KBM-7 (cell line): Measurements from ENCODE around the gene TNFRSF19.
"Not testable (repeated sequence)": the region's sequence is repeated elsewhere in the genome, so short reads cannot be mapped to it uniquely, and the experiment has no call there.

Source experiments
- DNase-seq: peaks from one replicate; pipeline ENCODE4 v3.0.0-alpha.2; 2015
- in situ Hi-C: fragments of 300-500 bp; cut with MboI; formaldehyde crosslinking; loops from 2 replicates; pipeline ENCODE4 v1.14.3; 2020; ENCODE audit warnings: low sequenced_read_pairs, low pct_unique_long_range_greater_than_20kb, mixed read lengths

Gene TNFRSF19

DNA sequence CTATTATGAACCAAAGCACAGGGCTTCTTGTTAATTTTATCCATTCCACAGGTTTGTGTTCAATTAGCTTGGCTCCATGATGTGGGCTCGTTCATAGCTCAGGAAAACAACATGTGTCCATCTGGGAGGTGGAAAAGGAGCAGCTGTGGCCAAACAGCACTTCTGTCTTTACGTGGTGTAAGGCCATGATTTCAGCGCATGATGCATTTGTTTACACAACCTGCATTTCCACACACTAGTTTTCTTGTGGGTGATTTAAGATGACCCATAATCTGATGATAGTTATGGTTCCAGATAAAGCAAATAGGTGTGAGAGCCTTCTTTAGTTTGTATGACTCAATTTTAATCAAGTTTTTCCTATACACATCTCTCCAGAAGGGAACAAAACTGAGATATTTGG lies 101.7 kb downstream of the TNFRSF19 start:
- no peak for DNase-seq
- in situ Hi-C loops, result no loop called here

GRCh38 chr13:23672616-23673015 lies 102.4 kb downstream of the TNFRSF19 start:
- DNase-seq, result no peak
- in situ Hi-C loops, result no loop called here

DNA sequence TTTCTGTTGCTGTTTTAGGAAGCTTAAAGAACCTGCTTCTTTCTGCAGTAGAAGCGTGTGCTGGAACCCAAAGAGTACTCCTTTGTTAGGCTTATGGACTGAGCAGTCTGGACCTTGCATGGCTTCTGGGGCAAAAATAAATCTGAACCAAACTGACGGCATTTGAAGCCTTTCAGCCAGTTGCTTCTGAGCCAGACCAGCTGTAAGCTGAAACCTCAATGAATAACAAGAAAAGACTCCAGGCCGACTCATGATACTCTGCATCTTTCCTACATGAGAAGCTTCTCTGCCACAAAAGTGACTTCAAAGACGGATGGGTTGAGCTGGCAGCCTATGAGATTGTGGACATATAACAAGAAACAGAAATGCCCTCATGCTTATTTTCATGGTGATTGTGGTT lies 103.1 kb downstream of the TNFRSF19 start:
- no peak for DNase-seq

GRCh38 chr13:23673867-23674605 lies 103.8 kb downstream of the TNFRSF19 start:
- no peak for DNase-seq
- in situ Hi-C loops, result no loop called here

More for the DNA sequence above, 103.1 kb downstream of the TNFRSF19 start:
- in situ Hi-C loops, result no loop called here

DNA sequence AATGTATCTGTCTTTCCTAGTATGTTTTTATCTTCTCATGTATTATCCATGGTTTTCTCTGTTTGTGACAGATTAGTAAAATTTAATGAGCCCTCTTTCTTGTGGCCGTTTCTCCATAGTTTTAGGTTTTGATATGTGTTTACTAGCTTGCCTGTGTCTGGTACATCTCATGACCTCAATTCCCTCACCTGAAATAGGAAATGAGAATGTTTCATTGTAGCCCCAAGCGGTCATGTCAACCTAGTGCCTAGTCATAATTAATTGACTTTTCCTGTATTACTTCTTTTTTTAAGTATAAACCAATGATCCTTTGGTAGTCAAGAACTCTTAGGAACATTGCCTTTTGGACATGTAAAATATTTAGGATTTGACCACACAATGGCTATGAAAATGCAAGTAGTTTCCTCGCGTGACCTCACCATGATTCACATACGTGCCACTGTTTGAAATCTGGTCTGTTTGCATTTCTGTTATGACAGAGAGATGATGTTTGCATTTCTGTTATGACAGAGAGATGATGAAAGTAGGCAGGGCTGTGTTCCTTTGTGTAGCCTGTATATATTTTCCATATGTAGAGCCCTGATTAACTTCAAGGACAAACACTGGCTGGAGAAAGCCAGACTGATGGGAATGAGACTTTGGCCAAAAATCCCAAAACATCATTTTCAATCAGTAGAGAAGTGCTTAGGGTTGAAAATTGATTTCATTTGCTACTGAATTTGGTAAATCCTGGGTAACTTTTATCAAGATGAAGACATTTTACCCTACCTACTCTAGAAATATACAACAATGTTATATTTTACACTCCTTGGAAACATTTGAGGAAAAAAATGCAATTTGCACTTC lies 104.8 kb downstream of the TNFRSF19 start:
- in situ Hi-C loops, result no loop called here
- DNase-seq, result no peak

DNA sequence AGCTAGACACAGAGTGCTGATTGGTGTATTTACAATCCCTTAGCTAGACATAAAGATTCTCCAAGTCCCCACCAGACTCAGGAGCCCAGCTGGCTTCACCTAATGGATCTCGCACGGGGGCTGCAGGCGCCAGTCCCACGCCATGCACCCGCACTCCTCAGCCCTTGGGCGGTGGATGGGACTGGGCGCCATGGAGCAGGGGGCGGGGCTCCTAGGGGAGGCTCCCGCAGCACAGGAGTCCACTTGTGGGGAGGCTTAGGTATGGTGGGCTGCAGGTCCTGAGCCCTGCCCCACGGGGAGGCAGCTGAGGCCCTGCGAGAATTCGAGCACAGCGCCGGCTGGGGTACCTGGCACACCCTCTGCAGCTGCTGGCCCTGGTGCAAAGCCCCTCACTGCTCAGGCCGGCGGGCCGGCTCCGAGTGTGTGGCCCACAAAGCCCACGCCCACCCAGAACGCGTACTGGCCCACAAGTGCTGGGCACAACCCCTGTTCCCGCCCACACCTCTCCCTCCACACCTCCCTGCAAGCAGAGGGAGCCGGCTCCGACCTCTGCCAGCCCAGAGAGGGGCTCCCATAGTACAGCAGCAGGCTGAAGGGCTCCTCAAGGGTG lies 107.6 kb downstream of the TNFRSF19 start:
- DNase-seq, in situ Hi-C loops: not testable (repeated sequence)

DNA sequence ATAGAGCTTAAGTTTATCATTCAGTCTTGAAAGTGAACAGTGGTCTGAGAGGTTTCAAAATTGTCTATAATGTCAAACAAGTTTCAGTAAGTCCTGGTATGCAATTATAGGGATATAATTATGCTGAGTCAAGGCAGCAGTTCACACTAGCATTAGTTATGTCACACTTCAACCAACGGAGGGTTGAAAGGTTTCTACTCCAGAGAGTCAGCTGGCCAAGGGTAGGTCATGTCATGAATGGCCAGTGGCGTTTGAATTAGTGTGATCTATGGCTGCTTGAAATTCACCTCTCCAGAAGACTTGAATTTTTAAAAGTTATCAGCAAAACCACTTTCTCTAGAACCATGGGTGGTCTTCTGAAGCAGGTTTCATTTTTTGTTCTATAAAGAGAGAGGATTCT lies 108.6 kb downstream of the TNFRSF19 start:
- in situ Hi-C loops, result no loop called here
- no peak for DNase-seq

- in situ Hi-C loops, result no loop called here
These were observed 109.0 kb downstream of the TNFRSF19 start for GRCh38 chr13:23679220-23679619.

DNA sequence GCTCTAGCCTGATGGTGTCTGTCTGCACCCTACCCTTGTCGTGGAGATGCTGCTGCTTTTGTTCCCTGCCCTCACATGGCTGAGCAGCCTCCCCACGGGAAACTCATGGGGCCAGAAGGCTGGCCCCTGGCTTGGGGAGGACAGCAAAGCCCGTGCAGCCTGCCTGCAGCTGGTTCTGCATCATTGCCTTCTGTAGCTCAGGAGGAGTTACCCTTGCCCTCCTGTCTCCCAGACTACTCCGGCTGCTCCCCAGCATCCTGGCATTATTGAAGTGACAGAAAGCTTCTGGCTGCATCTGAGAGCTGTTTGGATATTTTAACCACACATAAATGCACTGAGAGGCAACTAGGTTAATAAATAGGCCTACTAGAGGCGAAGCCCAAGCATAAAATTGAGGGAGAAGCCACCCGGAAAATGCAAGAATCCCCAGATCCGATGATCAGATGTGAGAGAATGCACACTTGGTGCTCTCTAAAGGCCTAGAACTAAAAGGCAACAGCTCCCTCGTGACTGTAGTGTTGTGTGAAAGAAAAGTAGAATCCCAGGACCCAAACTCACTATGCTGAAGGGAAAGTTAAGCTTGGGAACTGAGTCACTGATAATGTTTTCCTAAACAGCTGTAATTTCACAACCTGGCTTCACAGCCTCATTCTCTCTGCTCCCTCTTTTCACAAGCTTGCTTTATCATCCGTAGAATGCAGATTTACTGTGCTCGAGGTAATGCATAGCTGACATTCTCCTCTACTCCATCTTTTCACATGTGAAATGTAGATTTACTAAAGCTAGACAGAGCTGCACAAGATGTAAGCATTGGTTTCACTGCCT lies 110.8 kb downstream of the TNFRSF19 start:
- no peak for DNase-seq
- in situ Hi-C loops, result no loop called here

More at GRCh38 chr13:23679220-23679619, 109.0 kb downstream of the TNFRSF19 start:
- DNase-seq, result no peak

DNA sequence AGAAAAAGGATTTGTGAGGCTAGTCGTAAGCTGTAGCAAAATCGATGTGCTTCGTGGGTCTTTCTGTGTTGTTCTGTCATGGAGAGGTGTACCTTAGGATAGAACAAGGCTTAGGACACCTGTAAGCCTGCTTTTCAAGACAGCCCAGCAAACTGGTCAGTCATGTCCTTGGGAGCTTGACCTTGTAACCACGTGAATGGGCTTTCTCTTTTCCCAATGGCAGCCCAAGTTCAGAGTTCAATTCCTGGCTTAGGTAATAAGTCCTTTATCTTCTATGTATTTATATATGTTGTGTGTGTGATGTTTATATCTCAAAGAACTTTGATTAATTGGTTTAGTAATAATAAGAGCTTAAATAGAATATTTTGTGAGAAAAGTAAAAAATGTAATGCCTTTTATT lies 112.9 kb downstream of the TNFRSF19 start:
- DNase-seq, result no peak
- in situ Hi-C loops, result no loop called here

DNA sequence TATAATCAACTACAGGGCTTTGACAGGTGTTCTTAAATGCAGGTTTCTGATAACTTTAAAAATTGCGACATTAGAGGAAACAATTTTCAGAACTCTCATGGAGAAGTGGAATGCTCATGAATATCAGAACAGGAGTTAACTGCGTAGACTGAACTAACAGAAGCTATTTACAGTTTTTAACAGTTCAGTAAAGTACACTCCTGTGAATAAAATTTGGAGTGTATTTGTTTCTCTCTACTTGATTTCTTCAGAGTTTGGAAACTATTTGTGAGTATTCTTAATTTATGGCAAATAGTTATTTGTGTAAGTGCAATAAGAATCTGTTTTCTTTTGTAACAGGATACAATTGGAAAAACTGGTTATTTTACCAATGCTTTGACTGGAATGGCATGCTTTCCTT lies 114.4 kb downstream of the TNFRSF19 start:
- in situ Hi-C loops, result no loop called here
- no peak for DNase-seq

DNA sequence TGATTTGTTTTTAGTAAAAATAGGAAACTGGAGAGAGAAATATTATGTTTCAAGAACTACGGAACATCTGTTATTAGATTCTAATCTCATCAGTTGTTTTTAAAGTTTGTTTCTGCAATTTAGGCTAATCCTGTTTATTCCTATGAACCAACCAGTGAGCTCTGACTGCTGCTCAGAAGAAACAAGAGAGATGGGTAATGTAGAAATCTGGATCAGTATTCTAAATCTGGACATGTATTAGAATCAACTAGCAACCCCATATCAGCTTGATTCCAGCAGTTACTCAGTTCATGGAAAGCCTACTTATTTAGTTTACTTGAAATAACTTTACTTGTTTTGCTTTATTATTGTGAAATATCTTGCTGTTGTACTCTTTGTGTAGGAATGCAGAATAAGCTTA lies 115.2 kb downstream of the TNFRSF19 start:
- in situ Hi-C loops, result no loop called here
- DNase-seq, result no peak

- in situ Hi-C loops, result no loop called here
- DNase-seq, result no peak
These were observed 116.7 kb downstream of the TNFRSF19 start for GRCh38 chr13:23686948-23687347.

GRCh38 chr13:23687614-23688013 lies 117.4 kb downstream of the TNFRSF19 start:
- in situ Hi-C loops, result no loop called here
- DNase-seq, result no peak

DNA sequence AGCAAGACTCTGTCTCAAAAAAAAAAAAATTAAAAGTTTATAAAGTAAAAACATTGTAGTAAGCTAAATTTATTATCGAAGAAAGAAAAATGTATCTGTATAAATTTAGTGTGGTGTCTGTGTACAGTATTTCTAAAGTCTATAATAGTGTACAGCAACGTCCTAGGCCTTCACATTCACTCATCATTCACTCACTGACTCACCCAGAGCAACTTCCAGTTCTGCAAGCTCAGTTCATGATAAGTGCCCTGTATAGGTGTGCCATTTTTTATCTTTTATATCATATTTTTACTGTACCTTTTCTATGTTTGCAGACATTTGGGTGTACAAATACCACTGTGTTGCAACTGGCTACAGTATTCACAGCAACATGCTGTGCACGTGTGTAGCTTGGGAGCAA lies 118.1 kb downstream of the TNFRSF19 start:
- DNase-seq, result no peak
- in situ Hi-C loops, result no loop called here

DNA sequence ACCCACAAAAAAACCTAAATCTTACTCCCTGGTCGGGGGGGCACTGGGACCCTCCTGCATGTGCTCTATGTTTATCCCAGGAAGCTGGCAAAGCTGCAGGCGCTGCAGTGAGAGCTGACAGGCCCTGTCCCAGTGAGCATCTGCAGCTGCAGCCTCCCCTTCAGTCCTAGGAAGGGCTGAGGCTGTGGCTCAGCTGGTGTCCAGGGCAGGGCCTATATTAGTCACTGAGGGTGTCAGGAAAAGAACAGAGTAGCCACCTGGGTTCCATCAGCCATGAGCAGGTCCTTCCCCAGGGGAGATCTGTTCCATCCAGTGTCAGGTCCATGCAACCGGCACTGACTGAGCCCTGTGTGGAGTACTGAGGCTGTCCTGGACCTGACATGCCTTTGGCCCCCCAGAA lies 120.5 kb downstream of the TNFRSF19 start:
- DNase-seq, result no peak
- in situ Hi-C loops, result no loop called here

- in situ Hi-C loops, result no loop called here
- no peak for DNase-seq
These were observed 122.6 kb downstream of the TNFRSF19 start for GRCh38 chr13:23692816-23693215.

DNA sequence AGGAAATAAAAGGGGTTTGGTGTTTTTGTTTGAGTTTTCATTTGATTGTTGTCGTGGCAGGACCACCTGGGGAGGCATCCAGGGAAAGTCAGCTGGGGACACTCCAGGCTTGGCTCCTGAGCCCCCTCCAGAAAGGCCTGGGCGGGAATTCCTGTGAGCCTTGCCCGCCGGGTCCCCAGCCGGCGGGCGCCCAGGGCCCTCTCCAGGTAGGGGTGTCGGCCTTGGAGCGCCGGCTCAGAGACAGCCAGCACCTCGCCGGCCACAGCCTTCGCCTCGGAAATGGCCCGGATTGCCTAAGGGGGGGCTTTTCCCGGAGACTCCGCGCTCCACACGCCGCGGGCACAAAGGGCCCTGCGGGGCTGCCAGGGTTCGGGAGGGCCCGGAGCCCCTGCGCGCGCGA lies 125.0 kb downstream of the TNFRSF19 start:
- in situ Hi-C loops, result no loop called here
- no peak for DNase-seq

DNA sequence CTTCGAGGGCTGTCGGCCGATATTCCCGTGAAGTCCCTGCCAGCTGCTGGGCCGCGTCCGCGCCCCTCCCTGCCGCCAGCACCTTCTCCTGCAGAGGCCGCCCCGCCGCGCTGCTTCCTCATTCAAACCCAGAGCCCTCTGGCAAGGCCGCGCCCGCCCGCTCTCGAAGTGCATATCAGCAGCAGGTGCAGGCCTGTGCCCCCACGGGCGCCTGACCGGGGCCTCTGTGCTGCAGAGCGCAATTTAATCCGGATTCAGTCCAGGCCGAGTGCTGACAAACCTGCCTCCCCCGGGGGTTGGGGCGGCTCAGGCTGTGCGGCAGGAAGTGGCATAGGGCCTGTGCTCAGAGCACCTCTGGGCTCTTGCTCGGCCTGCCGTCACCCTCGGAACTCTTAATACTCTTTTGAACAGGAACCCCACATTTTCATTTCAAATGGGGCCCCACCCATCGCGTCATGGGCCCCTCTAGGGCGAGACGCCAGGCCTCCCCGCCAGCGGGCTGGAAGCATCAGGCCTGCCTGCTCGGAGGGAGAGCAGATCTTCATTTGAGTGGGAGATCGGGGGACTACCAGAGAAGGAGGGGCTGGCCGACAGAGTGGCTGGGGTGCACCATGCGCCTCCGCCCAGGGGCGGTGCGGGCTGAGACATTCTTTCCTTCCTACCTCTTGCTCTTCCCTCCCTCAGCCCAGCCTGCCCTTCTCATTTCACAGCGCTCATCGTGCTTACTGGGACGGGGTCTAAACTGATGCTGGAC lies 125.7 kb downstream of the TNFRSF19 start:
- in situ Hi-C loops, result no loop called here

More for the DNA sequence above, 125.7 kb downstream of the TNFRSF19 start:
- DNase-seq, result no peak
